GM12878 (cell line): ENCODE results near the gene EPS8. TPM values are rescaled to one million over a fixed set of nuclear protein-coding genes. Genes with fewer than 3 reads are reported as not detected.
A peak's percentile ranks its signal among the peaks of the same experiment; 100 is the strongest.

ENCODE experiments used
- ATAC-seq: fragments of 200-7000 bp; cut with Tn5 transposase; 3 replicates; pipeline ENCODE4 v1.9.1; 2020; ENCODE audit warnings: mild to moderate bottlenecking, moderate library complexity
- BruUV-seq: library from RNA; stranded (reverse); fragments of 400-500 nt; replicated peaks from 2 replicates; lab custom pipeline; 2021; lab: Mats Ljungman, UMichigan
- CTCF ChIA-PET: fragments of 300-600 bp; sonication (Branson Sonifier 250); formaldehyde crosslinking; extraction: SDS; loops from one replicate; lab custom pipeline; 2021; ENCODE audit warnings: inconsistent platforms; lab: Yijun Ruan, JAX
- POLR2A ChIA-PET: fragments of 350-600 bp; formaldehyde crosslinking; extraction: SDS; loops from one replicate; lab custom pipeline; 2021; ENCODE audit warnings: inconsistent platforms; lab: Charles Lee
- RAD21 ChIA-PET: fragments of 300-600 bp; sonication (Branson Sonifier 250); formaldehyde crosslinking; loops from one replicate; lab custom pipeline; 2023; ENCODE audit warnings: antibody characterized with exemption; ENCODE audit not compliant: unreplicated experiment; lab: Charles Lee
- SMC1A ChIA-PET: fragments of 300-600 bp; sonication (Branson Sonifier 250); formaldehyde crosslinking; loops from one replicate; lab custom pipeline; 2023; ENCODE audit not compliant: unreplicated experiment, uncharacterized antibody; lab: Charles Lee
- DNase-seq: peaks from one replicate; pipeline ENCODE4 v3.0.0-alpha.2; 2011; ENCODE audit warnings: low read depth, low spot score
- FAIRE-seq: peaks from 3 replicates; lab custom pipeline; 2011; peaks lifted over from hg19 to GRCh38; lab: Jason Lieb, UNC
- H2AFZ ChIP-seq: 2 replicates; pipeline ENCODE4 v1.6.0; 2011; ENCODE audit warnings: low read depth, low read length, control low read depth; ENCODE audit not compliant: control insufficient read depth
- H3K27ac ChIP-seq: 2 replicates; pipeline ENCODE4 v1.5.1; 2011; ENCODE audit warnings: control low read depth; ENCODE audit not compliant: control insufficient read depth, insufficient read depth
- H3K27me3 ChIP-seq, 2 experiments: replicated peaks in 1 of 2; 2 replicates each; pipeline versions ENCODE4 v1.6.0 to v1.6.1; 2011; ENCODE audit warnings: low read length in 1 of 2; ENCODE audit not compliant: control insufficient read depth in 2 of 2, insufficient read depth in 2 of 2
- H3K36me3 ChIP-seq, 2 experiments: 2 replicates each; pipeline ENCODE4 v1.5.1; 2011; ENCODE audit warnings: low read length in 1 of 2; ENCODE audit not compliant: control insufficient read depth in 2 of 2, insufficient read depth in 2 of 2
- H3K4me1 ChIP-seq: 2 replicates; pipeline ENCODE4 v1.6.1; 2011; ENCODE audit warnings: mild to moderate bottlenecking, low read length, moderate library complexity, mixed read lengths; ENCODE audit not compliant: control insufficient read depth, insufficient read depth
- H3K4me2 ChIP-seq: 2 replicates; pipeline ENCODE4 v1.6.0; 2011; ENCODE audit warnings: control low read depth; ENCODE audit not compliant: control insufficient read depth, insufficient read depth
- H3K4me3 ChIP-seq: fragments of 200-600 bp; sonication (generic); 2 replicates; pipeline ENCODE4 v1.5.1; 2016
- H3K79me2 ChIP-seq: 2 replicates; pipeline ENCODE4 v1.6.0; 2011; ENCODE audit warnings: low read length; ENCODE audit not compliant: control insufficient read depth, insufficient read depth
- H3K9ac ChIP-seq: 2 replicates; pipeline ENCODE4 v1.8.0; 2011; ENCODE audit warnings: low read length, control low read depth, mixed read lengths; ENCODE audit not compliant: control insufficient read depth, insufficient read depth
- H3K9me3 ChIP-seq: replicated peaks from 3 replicates; pipeline ENCODE4 v1.5.1; 2011; ENCODE audit warnings: mild to moderate bottlenecking, low read length; ENCODE audit not compliant: control insufficient read depth, insufficient read depth
- H4K20me1 ChIP-seq: 2 replicates; pipeline ENCODE4 v1.6.0; 2011; ENCODE audit not compliant: control insufficient read depth, insufficient read depth
- WGBS: methylation state at CpG from one replicate; pipeline ENCODE4 v1.1.6; 2016; ENCODE audit warnings: low lambda C conversion rate; ENCODE audit not compliant: insufficient replicate concordance, insufficient coverage; ENCODE audit errors: missing lambda C conversion rate; 5-methylcytosine and 5-hydroxymethylcytosine counted together
- in situ Hi-C: fragments of 300-500 bp; cut with MboI; formaldehyde crosslinking; loops from 9 replicates; pipeline ENCODE4 v1.14.3; 2018; ENCODE audit warnings: mixed read lengths
- intact Hi-C: fragments of 100-400 bp; cut with micrococcal nuclease; formaldehyde crosslinking; loops from one replicate; pipeline ENCODE4 v1.14.2; 2022; ENCODE audit not compliant: unreplicated experiment
- polyA plus RNA-seq, 11 experiments: library from polyadenylated mRNA; depleted of rRNA in 4 of 11; unstranded in 6 of 11; stranded (reverse) in 5 of 11; fragments of >200 nt; fragmentation: Nextera tagmentation in 4 of 11; fragmentation: Illumina TruSeq in 1 of 11; extraction: Ambion mirVana in 4 of 11; extraction: Trizol in 1 of 11; gene quantifications; 1 replicate in 1 of 11; 2 replicates in 10 of 11; pipeline versions ENCODE4 v1.2.1 to v1.2.3, GENCODE V29; 2011 to 2016; ENCODE audit warnings: inconsistent platforms in 2 of 11, missing spikeins in 2 of 11, low read depth in 1 of 11
- total RNA-seq, 4 experiments: library from RNA; depleted of rRNA in 3 of 4; stranded (reverse); fragments of >200 nt in 3 of 4; fragmentation: Illumina TruSeq in 1 of 4; extraction: Trizol in 1 of 4; gene quantifications; 2 replicates each; pipeline versions ENCODE4 v1.2.1 to v1.2.3, GENCODE V29; 2013 to 2021
- TF ChIP-seq, protein P1 (sequence below): IDR thresholded peaks from 2 replicates; pipeline ENCODE4 v1.6.1; 2011; ENCODE audit warnings: mild to moderate bottlenecking, low read depth, low read length, moderate library complexity; ENCODE audit not compliant: insufficient replicate concordance
- TF ChIP-seq, protein P2 (sequence below): IDR thresholded peaks from 2 replicates; pipeline ENCODE4 v1.6.1; 2012; ENCODE audit warnings: low read length, inconsistent platforms

EPS8 gene
- total and polyA plus RNA-seq, 10 of the 15 experiments (the other 5 are each of a cell fraction or from before 2014, with no cell fraction given): 1.3 to 127 (median 3.4) TPM

DNA sequence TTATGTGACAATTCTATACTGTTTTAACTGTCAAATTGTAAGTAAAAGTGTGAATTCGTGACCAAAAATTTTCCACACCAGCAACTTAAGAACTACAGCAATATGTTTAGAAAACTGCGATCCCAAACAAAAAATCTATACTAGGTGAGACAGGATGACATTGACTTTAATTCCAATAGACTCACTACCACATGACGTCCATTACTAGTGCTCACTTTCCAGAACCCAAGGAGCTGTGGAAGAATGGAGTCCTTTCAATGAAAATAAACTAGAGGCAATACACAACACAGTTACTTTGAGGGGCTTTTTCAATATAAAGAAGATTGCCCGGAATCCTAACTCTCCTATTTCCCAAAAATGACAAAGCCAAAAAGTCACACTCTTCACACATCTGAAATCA is 1.4 kb downstream of the EPS8 start:
- 72% methylated on average over 4 of the region's 4 CpGs for WGBS
- POLR2A ChIA-PET: interaction anchor here (0.6 to 6.5 kb wide), 6 partner anchors 11 to 242 kb away, joined by 3 to 48 read pairs (median 4); no protein-coding TSS in a partner anchor
- Histone ChIP-seq H3K79me2 (no peaks in the 10 kb centered on the region), H3K27ac (no peak overlapping the region), H3K9ac (no peak overlapping the region), H4K20me1 (no peaks in the 10 kb centered on the region), H3K4me1 (no peaks in the 10 kb centered on the region), H3K4me2 (no peak overlapping the region), H3K36me3 (no peaks in the 10 kb centered on the region), H3K4me3 (no peak overlapping the region), H3K27me3 (peaks cover 0 to 8% of the 10 kb centered on the region in 2 experiments; a peak in 2 of 4 replicates), H3K9me3 (no peaks in the 10 kb centered on the region), H2AFZ (no peak overlapping the region)
- FAIRE-seq (no peak), ATAC-seq (no peak), DNase-seq (no peak)
- CTCF ChIA-PET: interaction anchor here (0.8 to 6.6 kb wide), 9 partner anchors 9 to 255 kb away, joined by 3 to 61 read pairs (median 4); no protein-coding TSS in a partner anchor
- intact Hi-C loops (loop anchor here (2.0 to 10.0 kb wide), 6 partner anchors 15 to 1393 kb away; no protein-coding TSS in a partner anchor), in situ Hi-C loops (no loop called here)
- RAD21 ChIA-PET: interaction anchor here (0.9 to 6.5 kb wide), 12 partner anchors 8 to 217 kb away, joined by 3 to 53 read pairs (median 5); no protein-coding TSS in a partner anchor
- TF ChIP-seq, protein P1, sequence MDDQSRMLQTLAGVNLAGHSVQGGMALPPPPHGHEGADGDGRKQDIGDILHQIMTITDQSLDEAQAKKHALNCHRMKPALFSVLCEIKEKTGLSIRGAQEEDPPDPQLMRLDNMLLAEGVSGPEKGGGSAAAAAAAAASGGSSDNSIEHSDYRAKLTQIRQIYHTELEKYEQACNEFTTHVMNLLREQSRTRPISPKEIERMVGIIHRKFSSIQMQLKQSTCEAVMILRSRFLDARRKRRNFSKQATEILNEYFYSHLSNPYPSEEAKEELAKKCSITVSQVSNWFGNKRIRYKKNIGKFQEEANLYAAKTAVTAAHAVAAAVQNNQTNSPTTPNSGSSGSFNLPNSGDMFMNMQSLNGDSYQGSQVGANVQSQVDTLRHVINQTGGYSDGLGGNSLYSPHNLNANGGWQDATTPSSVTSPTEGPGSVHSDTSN: no peak
- TF ChIP-seq, protein P2, sequence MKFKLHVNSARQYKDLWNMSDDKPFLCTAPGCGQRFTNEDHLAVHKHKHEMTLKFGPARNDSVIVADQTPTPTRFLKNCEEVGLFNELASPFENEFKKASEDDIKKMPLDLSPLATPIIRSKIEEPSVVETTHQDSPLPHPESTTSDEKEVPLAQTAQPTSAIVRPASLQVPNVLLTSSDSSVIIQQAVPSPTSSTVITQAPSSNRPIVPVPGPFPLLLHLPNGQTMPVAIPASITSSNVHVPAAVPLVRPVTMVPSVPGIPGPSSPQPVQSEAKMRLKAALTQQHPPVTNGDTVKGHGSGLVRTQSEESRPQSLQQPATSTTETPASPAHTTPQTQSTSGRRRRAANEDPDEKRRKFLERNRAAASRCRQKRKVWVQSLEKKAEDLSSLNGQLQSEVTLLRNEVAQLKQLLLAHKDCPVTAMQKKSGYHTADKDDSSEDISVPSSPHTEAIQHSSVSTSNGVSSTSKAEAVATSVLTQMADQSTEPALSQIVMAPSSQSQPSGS: no peak
- SMC1A ChIA-PET: interaction anchor here (0.8 to 13.4 kb wide), 19 partner anchors 10 to 216 kb away, joined by 3 to 201 read pairs (median 5); no protein-coding TSS in a partner anchor
- TSS peak; percentile 52 for BruUV-seq
